Kidney (tissue), 14 donors: Measurements from ENCODE around the gene HEG1. TPM values are rescaled to one million over a fixed set of nuclear protein-coding genes. Genes with fewer than 3 reads are reported as not detected.

Experiments used
- DNase-seq, 5 donors: peaks; one replicate each; pipeline ENCODE4 v3.0.0-alpha.2; 2013 to 2020
- FAIRE-seq: peaks from 2 replicates; lab custom pipeline; 2012; peaks lifted over from hg19 to GRCh38; lab: Jason Lieb, UNC
- H3K27ac ChIP-seq, 2 donors: one replicate each; pipeline ENCODE4 v1.7.0; 2013; ENCODE audit warnings: low read depth in 2 of 2, low read length in 2 of 2, inconsistent platforms in 1 of 2
- H3K27me3 ChIP-seq: one replicate; pipeline ENCODE4 v1.7.1; 2013; ENCODE audit warnings: low read length, inconsistent platforms; ENCODE audit not compliant: control insufficient read depth, insufficient read depth
- H3K36me3 ChIP-seq, 3 donors: one replicate each; pipeline versions ENCODE4 v1.7.0 to v1.7.1; 2013; ENCODE audit warnings: low read length in 3 of 3, control low read depth in 1 of 3, inconsistent platforms in 1 of 3; ENCODE audit not compliant: insufficient read depth in 3 of 3, control insufficient read depth in 2 of 3
- H3K4me1 ChIP-seq, 3 donors: one replicate each; pipeline versions ENCODE4 v1.7.0 to v1.7.1; 2013; ENCODE audit warnings: low read length in 3 of 3, inconsistent platforms in 1 of 3, low read depth in 1 of 3; ENCODE audit not compliant: control insufficient read depth in 2 of 3, insufficient read depth in 2 of 3
- H3K4me3 ChIP-seq, 3 donors: one replicate each; pipeline versions ENCODE4 v1.7.0 to v1.8.1; 2013; ENCODE audit warnings: low read length in 3 of 3, control low read depth in 1 of 3, inconsistent platforms in 1 of 3
- H3K9ac ChIP-seq, 3 donors: one replicate each; pipeline versions ENCODE4 v1.7.0 to v1.7.1; 2013; ENCODE audit warnings: low read length in 3 of 3, control low read depth in 1 of 3, inconsistent platforms in 1 of 3
- H3K9me3 ChIP-seq, 3 donors: one replicate each; pipeline versions ENCODE4 v1.7.0 to v1.7.1; 2013; ENCODE audit warnings: low read length in 3 of 3, control low read depth in 1 of 3, inconsistent platforms in 1 of 3; ENCODE audit not compliant: control insufficient read depth in 2 of 3, insufficient read depth in 1 of 3
- CTCF ChIP-seq: IDR thresholded peaks from 3 replicates; pipeline ENCODE4 v1.5.1; 2012; ENCODE audit warnings: mild to moderate bottlenecking, moderate library complexity, borderline replicate concordance; ENCODE audit not compliant: insufficient read depth; ENCODE audit errors: extremely low read depth
- intact Hi-C: fragments of 100-400 bp; cut with DNase I; formaldehyde crosslinking; loops from one replicate; pipeline ENCODE4 v1.11.1; 2022
- polyA plus RNA-seq: library from polyadenylated mRNA; stranded (reverse); fragments of 350-450 nt; fragmentation: Illumina TruSeq; extraction: RNeasy Lipid Tissue Mini Kit (QIAGEN cat#74804); gene quantifications from one replicate; pipeline ENCODE4 v1.2.3, GENCODE V29; 2014; ENCODE audit warnings: low read depth, low replicate concordance; ENCODE audit not compliant: insufficient read depth
- total RNA-seq: library from RNA; stranded (reverse); fragmentation: NEBNext Ultra II Directional; extraction: Animal tissue kit (Norgen Biotek cat#: 25700); gene quantifications from one replicate; pipeline ENCODE4 v1.2.1, GENCODE V29; 2021
- donor health status: control.
- donor health status: control.
- donor health status: control.
- donor health status: control.
- donor health status: control.
- donor health status: DM: yes; HTN: yes; CAD: no.
- donor health status: Normal renal cell carcinoma (clear cell type).

HEG1 gene
- total and polyA plus RNA-seq, 2 donors from 2014 or later = 10.3 to 96.3 TPM

GRCh38 chr3:124984754-124985153 lies 71.0 kb downstream of the HEG1 start:
- Histone ChIP-seq H3K4me3 (no peak overlapping the region), H3K27ac (no peak overlapping the region), H3K27me3 (no peaks in the 10 kb centered on the region), H3K9ac (no peak overlapping the region), H3K36me3 (peaks cover 0 to under 1% (median 0%) of the 10 kb centered on the region in 3 donors), H3K9me3 (no peaks in the 10 kb centered on the region), H3K4me1 (peaks cover 0 to 2% (median 0%) of the 10 kb centered on the region in 3 donors)
- no peak for FAIRE-seq
- no peak for DNase-seq
- no peak for TF ChIP-seq CTCF
- intact Hi-C loops = no loop called here

- Histone ChIP-seq H3K27ac (no peak overlapping the region), H3K27me3 (no peaks in the 10 kb centered on the region), H3K4me3 (no peak overlapping the region), H3K36me3 (no peaks in the 10 kb centered on the region), H3K4me1 (peaks cover 0 to 2% (median 0%) of the 10 kb centered on the region in 3 donors), H3K9me3 (no peaks in the 10 kb centered on the region), H3K9ac (no peak overlapping the region)
- no peak for DNase-seq
- no peak for TF ChIP-seq CTCF
- FAIRE-seq = no peak
- intact Hi-C loops = no loop called here
Observed at GRCh38 chr3:124982855-124983254, 72.9 kb downstream of the HEG1 start.

- intact Hi-C loops = no loop called here
- no peak for TF ChIP-seq CTCF
- H3K4me1 ChIP-seq = no peaks in the 10 kb centered on the region
- no peak overlapping the region for H3K9ac ChIP-seq
- no peak for DNase-seq
- FAIRE-seq = no peak
- H3K9me3 ChIP-seq = no peaks in the 10 kb centered on the region
- H3K36me3 ChIP-seq = no peaks in the 10 kb centered on the region
- no peak overlapping the region for H3K27ac ChIP-seq
- H3K4me3 ChIP-seq = no peak overlapping the region
- no peaks in the 10 kb centered on the region for H3K27me3 ChIP-seq
Observed at GRCh38 chr3:124981472-124981871, 74.3 kb downstream of the HEG1 start.

GRCh38 chr3:124978627-124979026 lies 77.2 kb downstream of the HEG1 start:
- Histone ChIP-seq H3K36me3 (peaks cover 0 to 2% (median 0%) of the 10 kb centered on the region in 3 donors), H3K4me1 (no peaks in the 10 kb centered on the region), H3K27me3 (no peaks in the 10 kb centered on the region), H3K9ac (no peak overlapping the region), H3K4me3 (no peak overlapping the region), H3K27ac (no peak overlapping the region), H3K9me3 (no peaks in the 10 kb centered on the region)
- no peak for FAIRE-seq
- intact Hi-C loops = no loop called here
- TF ChIP-seq CTCF = no peak
- DNase-seq = no peak
